A673 (cell line): ENCODE results near the gene CEACAM21. TPM values are rescaled to one million over a fixed set of nuclear protein-coding genes. Genes with fewer than 3 reads are reported as not detected.

Experiments
- BruUV-seq: library from RNA; stranded (reverse); fragments of 400-500 nt; replicated peaks from 2 replicates; lab custom pipeline; 2021; lab: Mats Ljungman, UMichigan
- CTCF ChIA-PET: fragments of 300-600 bp; sonication (Branson Sonifier 250); formaldehyde crosslinking; loops from one replicate; lab custom pipeline; 2022; ENCODE audit warnings: antibody characterized with exemption; lab: Charles Lee
- POLR2A ChIA-PET: fragments of 300-600 bp; sonication (Branson Sonifier 250); formaldehyde crosslinking; loops from one replicate; lab custom pipeline; 2022; ENCODE audit warnings: antibody characterized with exemption; ENCODE audit not compliant: low non-redundant PET; lab: Charles Lee
- DNase-seq: peaks from one replicate; pipeline ENCODE4 v3.0.0-alpha.2; 2015; ENCODE audit warnings: low spot score
- H3K27ac ChIP-seq: fragments of 200-600 bp; sonication (generic); 2 replicates; pipeline ENCODE4 v1.5.1; 2016; ENCODE audit warnings: mixed run types, low read depth, mild to moderate bottlenecking, mixed read lengths, antibody characterized with exemption, low read length; ENCODE audit not compliant: poor library complexity, severe bottlenecking
- H3K27me3 ChIP-seq: fragments of 200-600 bp; sonication (generic); replicated peaks from 2 replicates; pipeline ENCODE4 v1.6.1; 2017; ENCODE audit warnings: mixed run types, low read depth, mild to moderate bottlenecking, mixed read lengths, antibody characterized with exemption, low read length; ENCODE audit not compliant: insufficient read depth, poor library complexity
- H3K36me3 ChIP-seq: fragments of 200-600 bp; sonication (generic); 2 replicates; pipeline ENCODE4 v1.6.1; 2016; ENCODE audit warnings: mixed run types, mild to moderate bottlenecking, mixed read lengths, antibody characterized with exemption, low read length; ENCODE audit not compliant: insufficient read depth, poor library complexity, severe bottlenecking
- H3K4me1 ChIP-seq: fragments of 200-600 bp; sonication (generic); 2 replicates; pipeline ENCODE4 v1.6.1; 2017; ENCODE audit warnings: mixed run types, mild to moderate bottlenecking, mixed read lengths, antibody characterized with exemption, low read length; ENCODE audit not compliant: insufficient read depth, poor library complexity, severe bottlenecking
- H3K4me3 ChIP-seq: fragments of 200-600 bp; sonication (generic); 2 replicates; pipeline ENCODE4 v1.5.1; 2016; ENCODE audit warnings: low read depth, mixed run types, mild to moderate bottlenecking, mixed read lengths, low read length; ENCODE audit not compliant: poor library complexity, severe bottlenecking
- H3K9me3 ChIP-seq: fragments of 200-600 bp; sonication (generic); 2 replicates; pipeline ENCODE4 v1.6.1; 2016; ENCODE audit warnings: mixed run types, low read depth, mild to moderate bottlenecking, mixed read lengths, antibody characterized with exemption, low read length; ENCODE audit not compliant: poor library complexity, severe bottlenecking
- CTCF ChIP-seq: fragments of 300-800, 200-600 bp; sonication (generic); conservative IDR thresholded peaks from 2 replicates; pipeline ENCODE4 v1.5.1; 2017; ENCODE audit warnings: low read depth, mild to moderate bottlenecking, antibody characterized with exemption, low read length, moderate library complexity, mixed read lengths
- EZH2 ChIP-seq: fragments of 200-600 bp; sonication (generic); IDR thresholded peaks from 2 replicates; pipeline ENCODE4 v1.6.1; 2017; ENCODE audit warnings: borderline replicate concordance, low read depth, mild to moderate bottlenecking, mixed read lengths, antibody characterized with exemption, low read length; ENCODE audit not compliant: poor library complexity, severe bottlenecking
- intact Hi-C: fragments of 100-400 bp; cut with micrococcal nuclease; formaldehyde crosslinking; loops from one replicate; pipeline ENCODE4 v1.10.0; 2022; ENCODE audit not compliant: unreplicated experiment
- total RNA-seq: library from RNA; stranded (reverse); gene quantifications from 2 replicates; pipeline ENCODE4 v1.2.3, GENCODE V29; 2021

The CEACAM21 gene
- total RNA-seq, 1 experiment from 2014 or later: 4.3 TPM

GRCh38 chr19:41617941-41618730 is 42.2 kb downstream of the CEACAM21 start:
- no peaks in the 10 kb centered on the region for H3K4me1 ChIP-seq
- no peaks in the 10 kb centered on the region for H3K9me3 ChIP-seq
- TF ChIP-seq EZH2: no peak
- TF ChIP-seq CTCF: no peak
- no peak overlapping the region for H3K4me3 ChIP-seq
- no peak overlapping the region for H3K27ac ChIP-seq
- intact Hi-C loops: no loop called here
- no peaks in the 10 kb centered on the region for H3K36me3 ChIP-seq
- H3K27me3 ChIP-seq: no peaks in the 10 kb centered on the region
- ChIA-PET CTCF (no interaction called here), POLR2A (no interaction called here)
- DNase-seq: no peak
- BruUV-seq: no TSS peak

- no peaks in the 10 kb centered on the region for H3K4me1 ChIP-seq
- no peaks in the 10 kb centered on the region for H3K27me3 ChIP-seq
- intact Hi-C loops: no loop called here
- H3K9me3 ChIP-seq: no peaks in the 10 kb centered on the region
- H3K4me3 ChIP-seq: no peak overlapping the region
- ChIA-PET POLR2A (no interaction called here), CTCF (no interaction called here)
- H3K36me3 ChIP-seq: no peaks in the 10 kb centered on the region
- DNase-seq: no peak
- no TSS peak for BruUV-seq
- TF ChIP-seq EZH2: no peak
- TF ChIP-seq CTCF: no peak
- no peak overlapping the region for H3K27ac ChIP-seq
These were observed 43.1 kb downstream of the CEACAM21 start for GRCh38 chr19:41619018-41619556.

- Histone ChIP-seq H3K4me3 (no peak overlapping the region), H3K9me3 (no peaks in the 10 kb centered on the region), H3K36me3 (no peaks in the 10 kb centered on the region), H3K27me3 (no peaks in the 10 kb centered on the region), H3K4me1 (no peaks in the 10 kb centered on the region), H3K27ac (no peak overlapping the region)
- no peak for DNase-seq
- intact Hi-C loops: no loop called here
- POLR2A ChIA-PET: no interaction called here
- CTCF ChIA-PET: no interaction called here
- TF ChIP-seq EZH2: no peak
- TF ChIP-seq CTCF: no peak
- BruUV-seq: no TSS peak
These were observed 44.2 kb downstream of the CEACAM21 start for GRCh38 chr19:41620171-41620570.
